Heart right ventricle (tissue), 16 donors: ENCODE results near the gene TCF12. TPM values are rescaled to one million over a fixed set of nuclear protein-coding genes. Genes with fewer than 3 reads are reported as not detected.
A peak's percentile ranks its signal among the peaks of the same experiment; 100 is the strongest.

Experiments used
- ATAC-seq, 8 donors: fragments of 200-7000 bp; cut with Tn5 transposase; one replicate each; pipeline ENCODE4 v1.9.1; 2020; ENCODE audit warnings: mild to moderate bottlenecking in 8 of 8, moderate library complexity in 8 of 8, moderate number of reproducible peaks in 1 of 8
- DNase-seq, 2 donors: peaks; one replicate each; pipeline ENCODE4 v3.0.0-alpha.2; 2020
- H3K27ac ChIP-seq, 10 donors: fragments of 200-600 bp; sonication (generic) in 2 of 10; one replicate each; pipeline versions ENCODE4 v1.5.0 to v1.8.0; 2020 to 2022; ENCODE audit warnings: mild to moderate bottlenecking in 3 of 10
- H3K27me3 ChIP-seq, 7 donors: fragments of 200-600 bp; one replicate each; pipeline ENCODE4 v1.8.0; 2021 to 2022; ENCODE audit warnings: mild to moderate bottlenecking in 2 of 7
- H3K36me3 ChIP-seq, 9 donors: fragments of 200-600 bp; sonication (generic) in 1 of 9; one replicate each; pipeline versions ENCODE4 v1.5.0 to v1.8.0; 2020 to 2022; ENCODE audit warnings: mild to moderate bottlenecking in 2 of 9
- H3K4me1 ChIP-seq, 9 donors: fragments of 200-600 bp; sonication (generic) in 1 of 9; one replicate each; pipeline versions ENCODE4 v1.5.0 to v1.8.0; 2020 to 2022; ENCODE audit warnings: mild to moderate bottlenecking in 4 of 9
- H3K4me3 ChIP-seq, 10 donors: fragments of 200-600 bp; sonication (generic) in 2 of 10; one replicate each; pipeline versions ENCODE4 v1.5.0 to v1.8.0; 2020 to 2022; ENCODE audit warnings: mild to moderate bottlenecking in 7 of 10, moderate library complexity in 2 of 10
- H3K9me3 ChIP-seq, 11 donors: fragments of 200-600 bp in 10 of 11; sonication (generic) in 2 of 11; one replicate each; pipeline versions ENCODE4 v1.5.0 to v1.8.0; 2013 to 2022; ENCODE audit warnings: mild to moderate bottlenecking in 2 of 11, control low read depth in 1 of 11, moderate library complexity in 1 of 11
- WGBS, 2 donors: extraction: QIAGEN DNeasy Blood & Tissue Kit; methylation state at CpG; one replicate each; pipeline ENCODE4 v1.1.7; 2013; ENCODE audit warnings: inconsistent platforms in 1 of 2; 5-methylcytosine and 5-hydroxymethylcytosine counted together
- intact Hi-C, 10 donors: fragments of 100-400 bp; cut with DNase I; formaldehyde crosslinking; loops; one replicate each; pipeline versions ENCODE4 v1.11.1 to v1.14.2; 2022
- polyA plus RNA-seq, 2 donors: library from polyadenylated mRNA; stranded (reverse); fragments of 200-250 nt; gene quantifications; one replicate each; pipeline ENCODE4 v1.2.3, GENCODE V29; 2013
- total RNA-seq, 10 donors: library from RNA; stranded (reverse); fragmentation: NEBNext Ultra II Directional in 3 of 10; extraction: Animal tissue kit (Norgen Biotek cat#: 25700) in 3 of 10; gene quantifications; one replicate each; pipeline versions ENCODE4 v1.2.1 to v1.2.4, GENCODE V29; 2021 to 2023
- TF ChIP-seq, protein P1 (sequence below), 9 donors: fragments of 200-600 bp; sonication (generic) in 2 of 9; IDR thresholded peaks; one replicate each; pipeline versions ENCODE4 v1.5.0 to v1.8.0; 2021 to 2022; ENCODE audit warnings: antibody characterized with exemption in 9 of 9, mild to moderate bottlenecking in 5 of 9, moderate library complexity in 1 of 9
- donor health status: Arrhythmogenic right ventricular cardiomyopathy.
- donor health status: ischemic (EF 13 %, LVEDD 7.1; RV severe dilation, severe dysfunction).
- donor health status: healthy with polysubstance abuse.
- donor health status: DM: no; HTN: yes; CAD: no.
- donor health status: DM: no; HTN: no; CAD: no.
- donor health status: ischemic (EF 25% LVEDD 6.9; RV normal size, moderate dysfunction).
- donor health status: ischemic (EF 25% LVEDD 5.7; RV mildly dilated, moderate dysfunction).
- donor health status: healthy.
- donor health status: DM: yes; HTN: yes; CAD: no.
- donor health status: Ischemic cardiomyopathy.
- donor health status: ischemic (EF 35%, LVEDD 5.7; RV mildly dilated, moderate dysfunction).
- donor health status: nonischemic (EF 11% LVEDD 7.7; RV severe dilation, severe dysfunction).
- donor health status: DM: yes; HTN: yes; CAD: no.
- donor health status: PGD.
- donor health status: ischemic (EF 29% LVEDD 5.4; RV normal size, mild dysfunction).
- donor health status: nonischemic (EF 23%, LVEDD 6.1; RV moderate dilation, normal function).

TCF12 gene
- total and polyA plus RNA-seq, 12 donors = 8.7 to 55.7 (median 38.4) TPM

DNA sequence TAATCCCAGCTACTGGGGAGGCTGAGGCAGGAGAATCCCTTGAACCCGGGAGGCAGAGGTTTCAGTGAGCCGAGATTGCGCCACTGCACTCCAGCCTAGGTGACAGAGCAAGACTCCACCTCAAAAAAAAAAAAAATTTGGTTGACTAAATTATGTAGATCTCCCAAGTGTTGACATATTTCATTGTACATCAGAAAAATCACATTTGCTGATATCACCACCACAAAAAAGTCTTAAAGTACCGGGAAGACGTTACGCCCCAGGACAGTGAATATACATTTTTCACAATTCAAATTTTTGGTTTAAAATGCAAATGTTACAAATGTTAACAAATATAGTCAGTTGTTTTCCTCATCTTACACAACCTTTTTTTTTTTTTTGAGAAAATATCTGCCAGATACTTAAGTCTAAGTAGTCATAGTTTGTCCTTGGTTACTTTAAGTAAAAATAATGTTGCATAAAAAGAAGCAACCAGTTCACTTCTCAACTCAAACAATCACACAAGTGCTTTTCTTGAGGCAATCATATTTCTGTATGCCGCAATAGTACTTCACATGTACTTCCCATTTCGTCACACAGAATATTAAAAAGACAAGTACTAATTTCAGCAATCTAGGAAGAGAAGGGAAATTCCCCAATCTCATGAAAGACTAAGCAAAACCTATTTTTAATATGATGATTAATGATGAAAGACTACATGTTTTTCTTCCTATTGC is 41.0 kb upstream of the TCF12 start:
- Histone ChIP-seq H3K27me3 (no peaks in the 10 kb centered on the region), H3K4me3 (no peak overlapping the region), H3K4me1 (no peaks in the 10 kb centered on the region), H3K36me3 (no peaks in the 10 kb centered on the region), H3K27ac (no peak overlapping the region), H3K9me3 (no peaks in the 10 kb centered on the region)
- ATAC-seq = no peak
- DNase-seq = no peak
- TF ChIP-seq, protein P1, sequence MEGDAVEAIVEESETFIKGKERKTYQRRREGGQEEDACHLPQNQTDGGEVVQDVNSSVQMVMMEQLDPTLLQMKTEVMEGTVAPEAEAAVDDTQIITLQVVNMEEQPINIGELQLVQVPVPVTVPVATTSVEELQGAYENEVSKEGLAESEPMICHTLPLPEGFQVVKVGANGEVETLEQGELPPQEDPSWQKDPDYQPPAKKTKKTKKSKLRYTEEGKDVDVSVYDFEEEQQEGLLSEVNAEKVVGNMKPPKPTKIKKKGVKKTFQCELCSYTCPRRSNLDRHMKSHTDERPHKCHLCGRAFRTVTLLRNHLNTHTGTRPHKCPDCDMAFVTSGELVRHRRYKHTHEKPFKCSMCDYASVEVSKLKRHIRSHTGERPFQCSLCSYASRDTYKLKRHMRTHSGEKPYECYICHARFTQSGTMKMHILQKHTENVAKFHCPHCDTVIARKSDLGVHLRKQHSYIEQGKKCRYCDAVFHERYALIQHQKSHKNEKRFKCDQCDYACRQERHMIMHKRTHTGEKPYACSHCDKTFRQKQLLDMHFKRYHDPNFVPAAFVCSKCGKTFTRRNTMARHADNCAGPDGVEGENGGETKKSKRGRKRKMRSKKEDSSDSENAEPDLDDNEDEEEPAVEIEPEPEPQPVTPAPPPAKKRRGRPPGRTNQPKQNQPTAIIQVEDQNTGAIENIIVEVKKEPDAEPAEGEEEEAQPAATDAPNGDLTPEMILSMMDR (IDR thresholded peaks at IDR 0.05) = no peak
- intact Hi-C loops = loop anchor here in 2 of 10 donors (10.0 kb wide), 2 partner anchors 53 to 383 kb away; no protein-coding TSS in a partner anchor
- WGBS, 2 donors = 95 to 96% methylated on average over 8 of the region's 8 CpGs

DNA sequence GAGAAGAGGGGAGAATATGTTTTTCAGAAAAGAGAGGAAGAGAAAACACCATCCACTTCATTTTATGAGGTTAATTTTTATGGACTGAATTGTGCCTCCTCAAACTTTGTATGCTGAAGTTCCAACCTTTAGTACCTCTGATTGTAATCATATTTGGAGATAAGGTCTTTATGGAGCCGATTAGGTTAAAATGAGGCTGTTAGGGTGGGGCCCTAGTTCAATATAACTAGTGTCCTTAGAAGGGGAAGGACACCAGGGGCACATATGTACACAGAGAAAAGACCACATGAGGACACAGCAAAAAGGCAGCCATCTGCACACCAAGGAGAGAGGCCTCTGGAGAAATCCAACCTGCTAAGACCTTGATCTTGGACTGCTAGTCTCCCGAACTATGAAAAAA is 38.9 kb upstream of the TCF12 start:
- 66 to 91% methylated on average over 2 of the region's 2 CpGs for WGBS, 2 donors
- DNase-seq (no peak), ATAC-seq (no peak)
- Histone ChIP-seq H3K27me3 (no peaks in the 10 kb centered on the region), H3K27ac (no peak overlapping the region), H3K4me3 (no peak overlapping the region), H3K36me3 (no peaks in the 10 kb centered on the region), H3K4me1 (no peaks in the 10 kb centered on the region), H3K9me3 (no peaks in the 10 kb centered on the region)
- TF ChIP-seq, protein P1 (IDR thresholded peaks at IDR 0.05) = no peak
- intact Hi-C loops = loop anchor here in 2 of 10 donors (10.0 kb wide), 2 partner anchors 55 to 385 kb away; no protein-coding TSS in a partner anchor

DNA sequence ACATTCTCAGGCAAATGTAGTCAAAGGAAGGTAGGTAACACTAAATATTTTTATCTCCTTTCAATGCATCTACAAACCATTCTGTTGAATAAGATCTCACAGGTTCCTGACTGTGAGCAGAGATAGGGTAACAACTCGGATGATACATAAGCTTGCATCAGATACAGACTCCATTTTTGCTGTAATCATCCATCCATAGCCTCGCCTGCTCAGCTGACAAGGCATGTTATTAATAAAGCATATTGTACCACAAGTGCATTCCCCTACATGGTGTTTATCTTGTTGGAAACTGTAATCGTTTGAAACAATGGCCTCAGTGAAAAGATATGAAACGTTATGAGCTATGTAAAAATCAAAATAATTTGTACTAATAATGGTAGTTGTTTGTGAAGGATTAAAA is 35.4 kb upstream of the TCF12 start:
- 83 to 84% methylated on average over 4 of the region's 4 CpGs for WGBS, 2 donors
- TF ChIP-seq, protein P1 (IDR thresholded peaks at IDR 0.05) = no peak

DNA sequence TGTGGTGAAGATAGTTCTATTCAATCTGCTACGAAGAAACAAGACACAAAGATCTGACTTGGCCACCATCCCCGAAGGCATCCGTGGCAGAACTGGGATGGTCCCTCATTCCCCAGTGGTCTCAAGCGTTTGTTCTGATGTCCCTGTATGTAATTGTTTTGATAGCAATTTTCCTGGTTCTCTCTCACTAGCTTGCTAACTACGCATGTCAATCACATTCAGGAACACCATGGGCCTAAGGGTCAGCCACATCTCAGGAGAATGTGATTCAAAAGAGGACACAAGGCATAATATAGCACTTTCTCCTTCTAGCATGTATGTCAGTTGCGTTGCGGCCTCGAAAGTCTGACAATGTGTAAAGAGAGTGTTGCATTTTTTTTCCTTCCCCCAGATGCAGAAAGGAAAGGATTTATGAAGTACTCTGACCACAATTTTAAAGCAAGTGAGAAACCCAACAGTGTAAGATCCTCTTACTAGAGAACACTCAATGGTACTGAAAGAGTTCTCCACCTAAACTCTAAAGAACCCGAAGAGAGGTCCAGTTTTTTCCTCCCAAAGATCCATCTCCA is 32.0 kb upstream of the TCF12 start:
- Histone ChIP-seq H3K27me3 (no peaks in the 10 kb centered on the region), H3K36me3 (peaks cover 0 to 10% (median 0%) of the 10 kb centered on the region in 9 donors), H3K4me1 (peaks cover 0 to 32% (median 20%) of the 10 kb centered on the region in 9 donors), H3K27ac (peak overlapping the region; percentile 96 to 99 (median 98)), H3K4me3 (peak overlapping the region; percentile 29 to 78 (median 68)), H3K9me3 (no peaks in the 10 kb centered on the region)
- 36 to 38% methylated on average over 9 of the region's 9 CpGs for WGBS, 2 donors
- intact Hi-C loops = loop anchor here in 3 of 10 donors (2.0 to 10.0 kb wide), 3 partner anchors 32 to 258 kb away; partner anchors contain the start of genes TCF12 (in 1 of the 3) and ZNF280D (in 1 of the 3)
- TF ChIP-seq, protein P1 (IDR thresholded peaks at IDR 0.05) = no peak
- ATAC-seq (no peak), DNase-seq (no peak)

More for the DNA sequence above, 35.4 kb upstream of the TCF12 start:
- no peaks in the 10 kb centered on the region for H3K9me3 ChIP-seq
- H3K27ac ChIP-seq = no peak overlapping the region
- H3K4me1 ChIP-seq = peaks cover 0 to 23% (median 13%) of the 10 kb centered on the region in 9 donors
- no peaks in the 10 kb centered on the region for H3K36me3 ChIP-seq
- H3K27me3 ChIP-seq = no peaks in the 10 kb centered on the region
- no peak for ATAC-seq
- H3K4me3 ChIP-seq = no peak overlapping the region
- no peak for DNase-seq
- intact Hi-C loops = loop anchor here in 1 of 10 donors (10.0 kb wide), 1 partner anchor 262 kb away; no protein-coding TSS in a partner anchor
